Uterus (tissue), 2 donors: ENCODE data around the gene BUB1B.

Experiments used
- CTCF ChIP-seq, 4 experiments: fragments of 200-600 bp in 2 of 4; fragments of 450-650 bp in 2 of 4; sonication (generic) in 2 of 4; IDR thresholded peaks; one replicate each; pipeline ENCODE4 v1.5.1; 2016 to 2019; ENCODE audit warnings: antibody characterized with exemption in 4 of 4, mild to moderate bottlenecking in 2 of 4, moderate library complexity in 1 of 4
- POLR2A ChIP-seq, 2 donors: fragments of 450-650 bp; IDR thresholded peaks; one replicate each; pipeline ENCODE4 v1.6.1; 2016; ENCODE audit warnings: antibody characterized with exemption in 2 of 2, mild to moderate bottlenecking in 1 of 2, moderate library complexity in 1 of 2

GRCh38 chr15:40149339-40149738 is 11.5 kb upstream of the BUB1B start:
- no peak for TF ChIP-seq CTCF (IDR thresholded peaks at IDR 0.05)
- no peak for TF ChIP-seq POLR2A (IDR thresholded peaks at IDR 0.05)
